ENCODE results near the gene DNAH7.

DNAH7 gene

DNA sequence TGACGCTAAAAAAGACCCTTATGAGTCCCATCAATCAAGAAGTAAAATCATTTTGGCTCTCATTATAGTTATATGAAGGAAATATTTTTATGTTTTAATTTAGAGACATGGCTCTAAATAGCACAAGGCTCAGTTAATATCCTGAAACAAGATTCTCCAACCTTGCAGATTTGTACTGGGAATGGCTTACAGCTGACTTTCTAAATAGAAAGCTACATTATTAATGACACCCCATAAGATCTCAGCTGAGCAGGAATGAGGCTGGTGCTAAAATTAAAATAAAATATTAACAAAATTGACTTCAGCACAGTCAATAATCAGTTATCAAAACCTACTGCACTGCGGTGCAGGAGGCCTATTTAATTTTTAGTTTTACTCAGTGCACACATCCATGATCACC lies 274.8 kb downstream of the DNAH7 start:
- DNase-seq = no peak

- DNase-seq = no peak
Measured at GRCh38 chr2:195782156-195782555, 286.5 kb downstream of the DNAH7 start.

DNA sequence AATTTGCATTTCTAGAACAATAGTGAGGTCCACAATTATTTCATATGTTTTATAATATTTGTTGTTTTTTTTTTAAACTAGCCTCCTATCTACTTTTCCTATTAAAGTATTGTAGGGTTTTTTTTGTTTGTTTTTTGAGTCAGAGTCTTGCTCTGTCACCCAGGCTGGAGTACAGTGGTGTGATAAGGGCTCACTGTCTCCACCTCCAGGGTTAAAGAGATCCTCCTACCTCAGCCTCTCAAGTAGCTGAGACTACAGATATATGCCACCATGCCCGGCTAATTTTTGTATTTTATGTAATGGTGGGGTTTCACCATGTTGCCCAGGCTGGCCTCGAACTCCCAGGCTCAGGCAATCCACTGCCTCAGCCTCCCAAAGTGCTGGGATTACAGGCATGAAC lies 289.1 kb downstream of the DNAH7 start:
- DNase-seq = no peak

DNA sequence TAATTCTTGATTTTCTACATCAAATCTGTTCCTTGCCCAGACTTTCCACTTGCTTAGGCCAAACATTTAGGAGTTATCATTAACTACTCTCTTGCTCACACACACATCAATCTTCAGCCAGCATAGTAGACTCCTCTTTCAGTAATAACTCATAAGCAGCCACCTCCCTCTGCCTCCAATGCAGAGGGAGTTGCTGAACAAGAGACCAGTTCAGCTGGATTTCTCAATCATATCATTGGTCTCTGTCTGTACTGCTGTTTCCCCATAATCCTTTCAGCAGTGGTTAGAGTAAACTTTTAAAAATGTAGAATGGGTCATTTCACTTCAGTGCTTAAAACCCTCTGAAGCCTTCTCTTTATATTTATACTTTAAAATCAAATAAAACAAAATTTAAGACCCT lies 298.7 kb downstream of the DNAH7 start:
- DNase-seq = no peak

- no peak for DNase-seq
Measured at GRCh38 chr2:195768431-195768830, 300.2 kb downstream of the DNAH7 start.

DNA sequence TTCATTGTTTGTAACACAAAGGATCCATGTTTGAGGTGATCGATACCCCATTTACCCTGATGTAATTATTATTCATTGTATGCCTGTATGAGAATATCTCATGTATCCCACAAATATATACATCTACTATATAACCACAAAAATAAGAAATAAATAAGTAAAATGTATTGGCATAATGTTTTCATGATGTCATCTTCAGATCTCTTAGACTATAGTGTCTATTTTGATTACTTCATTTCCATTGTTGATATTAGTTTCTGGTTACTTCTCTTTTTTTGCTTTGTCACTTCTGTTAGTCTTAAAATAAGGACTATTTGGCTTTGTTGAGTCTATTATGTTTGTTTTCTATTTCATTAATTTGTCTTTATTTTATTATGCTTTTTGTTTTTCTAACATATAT lies 301.9 kb downstream of the DNAH7 start:
- no peak for DNase-seq

- no peak for DNase-seq
Measured at GRCh38 chr2:195763866-195764265, 304.8 kb downstream of the DNAH7 start.

DNA sequence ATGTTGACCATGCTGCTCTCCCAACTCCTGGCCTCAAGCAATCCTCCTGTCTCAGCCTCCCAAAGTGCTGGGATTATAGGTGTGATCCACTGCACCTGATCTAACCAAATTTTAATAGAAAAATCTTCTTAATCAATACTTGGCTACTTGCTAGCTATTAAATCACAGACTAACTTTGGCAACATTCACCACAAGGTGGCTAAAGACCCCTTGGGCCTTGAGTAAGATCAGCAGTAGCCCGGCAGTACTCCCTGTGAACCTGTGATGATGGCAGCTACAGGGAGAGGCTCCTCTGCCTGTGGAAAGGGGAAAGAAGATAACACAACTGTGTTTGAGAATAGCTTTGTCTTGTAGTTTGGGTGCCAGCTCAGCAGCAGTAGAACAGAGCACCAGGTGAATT lies 308.8 kb downstream of the DNAH7 start:
- no peak for DNase-seq

DNA sequence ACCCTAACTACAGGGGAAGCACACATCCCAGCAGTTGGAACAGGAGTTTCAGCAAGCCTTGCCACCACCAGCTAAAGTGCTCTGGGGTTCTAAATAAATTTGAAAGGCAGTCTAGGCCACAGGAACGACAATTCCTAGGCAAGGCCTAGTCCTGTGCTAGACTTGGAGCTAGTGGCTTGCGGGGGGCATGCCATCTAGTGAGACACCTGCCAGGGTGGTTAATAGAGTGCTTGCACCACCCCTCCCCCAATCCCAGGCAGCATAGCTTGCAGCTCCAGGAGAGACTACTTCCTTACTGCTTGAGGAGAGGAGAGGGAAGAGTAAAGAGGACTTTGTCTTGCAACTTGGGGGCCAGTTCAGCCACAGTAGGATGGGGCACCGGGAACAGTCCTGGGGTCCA lies 309.8 kb downstream of the DNAH7 start:
- no peak for DNase-seq

DNA sequence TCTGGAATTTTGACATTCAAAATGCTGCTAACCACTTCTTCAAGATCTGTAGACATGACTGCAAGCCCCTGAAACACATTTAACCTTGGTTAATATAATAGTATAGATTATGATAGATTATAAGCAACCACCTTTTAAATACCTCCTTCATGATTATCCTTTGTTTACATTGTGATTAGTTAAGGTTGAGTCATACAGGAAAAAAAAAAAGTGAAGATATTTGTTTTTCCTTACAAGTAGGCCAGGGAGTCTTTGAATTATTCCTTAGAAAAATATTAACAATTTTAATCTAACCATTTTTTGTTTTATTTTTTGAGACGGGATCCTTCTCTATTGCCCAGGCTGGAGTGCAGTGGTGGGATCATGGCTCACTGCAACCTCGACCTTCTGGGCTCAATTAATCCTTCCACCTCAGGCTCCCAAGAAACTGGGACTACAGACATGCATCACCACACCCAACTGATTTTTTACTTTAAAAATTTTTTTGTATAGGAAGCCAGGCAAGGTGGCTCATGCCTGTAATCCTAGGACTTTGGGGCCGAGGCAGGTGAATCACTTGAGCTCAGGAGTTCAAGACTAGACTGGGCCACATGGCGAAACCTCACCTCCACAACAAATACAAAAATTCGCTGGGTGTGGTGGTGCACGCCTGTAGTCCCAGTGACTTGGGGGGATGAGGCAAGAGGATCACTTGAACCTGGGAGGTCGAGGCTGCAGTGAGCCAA lies 312.3 kb downstream of the DNAH7 start:
- DNase-seq = no peak

DNA sequence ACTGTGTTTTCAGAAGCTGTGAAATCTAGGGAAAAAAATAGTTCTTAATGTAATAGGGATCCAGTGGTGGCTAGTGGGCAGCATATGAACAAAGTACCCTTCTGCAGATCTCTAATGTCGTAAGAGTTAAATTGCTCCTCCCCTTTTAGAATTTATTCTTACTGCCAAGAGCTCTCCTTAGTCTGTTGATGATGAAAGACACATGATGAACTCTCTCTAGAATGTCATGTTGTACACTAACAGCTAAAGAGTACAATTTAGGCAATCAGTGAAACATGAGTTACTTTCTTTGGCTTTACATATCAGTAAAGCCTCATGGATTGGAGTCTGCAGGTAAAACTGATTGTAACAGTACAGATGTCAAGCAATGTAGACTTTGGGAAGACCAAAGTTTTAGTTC lies 327.4 kb downstream of the DNAH7 start:
- DNase-seq = no peak

DNA sequence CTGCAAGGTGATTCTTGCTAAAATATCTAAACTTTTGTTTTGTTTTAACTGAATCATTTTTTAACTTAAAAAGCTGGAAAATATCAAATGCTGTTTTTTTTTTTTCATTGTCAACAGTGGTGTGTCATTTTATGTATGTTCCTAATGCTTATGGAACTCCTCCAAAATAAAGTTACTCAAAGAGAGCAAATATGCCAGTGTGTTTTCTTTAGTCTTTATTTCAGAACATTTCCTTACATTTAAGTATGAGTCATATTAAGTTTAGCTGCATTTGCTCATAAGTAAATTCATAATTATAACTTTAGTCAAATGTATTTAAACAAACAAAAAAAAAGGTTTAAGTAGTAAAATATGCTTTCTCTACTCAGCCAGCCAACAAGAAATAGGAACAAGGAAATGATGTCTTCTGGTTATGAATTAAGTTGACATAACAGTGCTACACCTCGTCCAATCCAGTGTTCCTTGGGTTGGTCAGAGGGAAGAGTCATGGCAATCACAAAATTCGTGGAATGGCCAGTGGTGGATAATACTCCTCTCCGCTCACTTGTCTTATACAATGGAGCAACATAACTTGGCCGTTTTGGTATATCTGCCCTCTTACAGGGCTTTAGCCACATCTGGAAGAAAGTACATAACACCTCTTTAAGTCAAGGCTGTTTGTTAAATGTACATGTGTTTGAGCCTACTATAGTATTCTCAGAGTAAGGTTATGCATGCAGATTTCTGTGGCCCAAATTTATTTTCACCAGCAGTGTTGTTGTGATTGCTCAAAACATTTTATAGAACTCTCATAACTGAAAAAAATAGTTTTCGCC lies 330.9 kb downstream of the DNAH7 start:
- no peak for DNase-seq

DNA sequence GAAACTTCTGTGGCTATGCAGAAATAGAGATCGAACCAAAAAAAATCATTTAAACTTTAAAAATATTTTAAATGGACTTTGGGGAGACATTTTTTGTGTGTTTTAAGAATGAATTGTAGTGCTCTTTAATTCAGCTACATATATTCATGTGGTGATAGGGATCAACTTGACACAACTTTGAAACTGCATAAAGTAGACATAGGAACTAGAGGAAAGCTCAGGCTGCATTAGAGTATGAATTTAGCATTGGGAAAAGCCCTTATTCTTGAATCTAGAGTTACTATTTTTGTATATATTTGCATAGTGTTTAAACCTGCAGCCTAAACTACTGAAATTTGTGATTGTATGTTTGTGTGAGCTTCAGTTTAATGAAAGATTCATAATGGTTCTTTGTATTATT lies 333.3 kb downstream of the DNAH7 start:
- no peak for DNase-seq

GRCh38 chr2:195734931-195735330 lies 333.7 kb downstream of the DNAH7 start:
- no peak for DNase-seq

DNA sequence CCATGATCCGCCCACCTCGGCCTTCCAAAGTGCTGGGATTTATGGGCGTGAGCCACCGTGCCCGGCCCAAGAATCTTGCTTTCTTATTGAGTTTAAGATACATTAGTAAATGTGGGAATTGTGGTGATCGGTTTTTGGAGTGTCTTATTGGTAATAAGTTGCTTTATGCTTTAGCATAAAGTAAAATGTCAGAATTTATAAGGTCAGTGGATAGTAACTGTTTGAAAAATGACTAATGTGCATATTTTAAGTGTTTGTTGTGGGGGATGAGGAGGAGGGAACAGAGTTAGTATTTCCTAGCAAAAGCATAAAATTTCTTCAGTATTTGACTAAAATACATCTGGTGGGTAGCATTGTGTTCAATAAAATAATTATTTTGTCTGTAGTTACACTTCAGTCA lies 334.2 kb downstream of the DNAH7 start:
- no peak for DNase-seq

DNA sequence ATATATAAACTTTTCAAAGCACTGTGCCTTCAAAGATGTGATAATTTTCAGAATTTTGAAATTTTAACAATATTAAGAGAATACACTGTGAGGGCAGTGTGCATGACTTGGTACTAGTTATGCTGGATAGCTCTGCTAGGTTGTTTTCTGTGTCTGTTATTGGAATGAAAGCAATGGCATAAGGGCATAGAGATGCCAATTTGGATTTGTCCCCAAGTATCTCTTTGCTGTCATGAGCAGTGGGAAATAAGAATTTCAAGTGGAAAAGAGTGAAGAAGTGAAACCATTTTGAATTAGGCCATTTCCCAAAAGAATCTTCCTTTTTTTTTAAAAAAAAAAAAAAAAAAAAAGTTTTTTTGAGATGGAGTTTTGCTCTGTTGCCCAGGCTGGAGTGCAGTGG lies 334.8 kb downstream of the DNAH7 start:
- no peak for DNase-seq

DNA sequence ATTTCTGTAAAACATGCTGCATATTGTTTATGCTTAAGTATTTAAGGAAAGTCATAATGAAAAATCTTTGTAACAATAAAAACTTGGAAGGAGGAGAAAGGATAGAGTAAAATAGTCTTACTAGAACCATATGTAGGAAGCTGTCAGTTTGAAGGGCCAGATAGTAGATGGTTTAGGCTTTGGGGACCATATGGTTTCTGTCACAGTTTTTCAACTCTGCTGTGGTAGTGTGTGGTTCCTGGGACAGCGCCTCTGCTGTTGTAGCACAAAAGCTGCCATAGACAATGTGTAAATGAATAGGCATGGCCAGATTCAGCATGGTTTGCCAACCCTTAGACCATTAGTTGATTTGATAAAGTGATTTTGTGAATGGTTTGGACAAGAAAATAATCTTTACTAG lies 336.1 kb downstream of the DNAH7 start:
- DNase-seq = no peak

GRCh38 chr2:195730912-195731311 lies 337.7 kb downstream of the DNAH7 start:
- DNase-seq = no peak

GRCh38 chr2:195727106-195727505 lies 341.5 kb downstream of the DNAH7 start:
- DNase-seq = no peak

- no peak for DNase-seq
Measured at GRCh38 chr2:195722075-195722474, 346.6 kb downstream of the DNAH7 start.

GRCh38 chr2:195721042-195721441 lies 347.6 kb downstream of the DNAH7 start:
- DNase-seq = no peak

GRCh38 chr2:195716466-195716865 lies 352.2 kb downstream of the DNAH7 start:
- DNase-seq = no peak

DNA sequence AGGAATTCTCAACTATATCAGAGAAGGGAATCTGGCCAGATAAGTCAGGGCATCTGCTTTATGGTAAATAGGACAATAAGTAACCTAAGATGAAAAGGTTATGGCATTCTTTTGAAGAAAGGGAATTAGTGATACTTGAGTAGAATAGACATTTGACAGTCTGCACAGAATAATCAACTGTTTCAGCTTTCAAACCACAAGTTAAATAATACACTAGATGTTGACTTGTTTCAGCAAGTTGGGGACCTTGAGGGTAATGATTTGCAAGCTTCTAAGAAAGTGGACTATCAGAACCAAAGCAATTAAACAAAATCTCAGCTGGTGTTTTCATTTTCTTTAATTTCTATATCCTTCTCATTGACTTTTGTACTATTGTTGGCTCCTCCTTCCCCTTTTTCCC lies 357.2 kb downstream of the DNAH7 start:
- DNase-seq = no peak

All from amniotic stem cell (primary cell).